NCI-H1417 treated with DMSO at 0.1 percent for 48 hours (cell line): ENCODE data around the gene MAP4K4.

ENCODE experiments used
- DNase-seq: peaks from one replicate; lab custom pipeline; 2025; lab: John Stamatoyannopoulos, UW

MAP4K4 gene

GRCh38 chr2:101790857-101791256 is 93.3 kb downstream of the MAP4K4 start:
- no peak for DNase-seq

- no peak for DNase-seq
Observed at GRCh38 chr2:101792208-101792607, 94.7 kb downstream of the MAP4K4 start.

- DNase-seq = no peak
Observed at GRCh38 chr2:101793277-101793969, 95.9 kb downstream of the MAP4K4 start.

- no peak for DNase-seq
Observed at GRCh38 chr2:101794141-101794540, 96.6 kb downstream of the MAP4K4 start.

GRCh38 chr2:101795033-101795432 is 97.5 kb downstream of the MAP4K4 start:
- no peak for DNase-seq

GRCh38 chr2:101796825-101797600 is 99.5 kb downstream of the MAP4K4 start:
- DNase-seq = no peak

GRCh38 chr2:101801496-101801895 is 104.0 kb downstream of the MAP4K4 start:
- DNase-seq = no peak

GRCh38 chr2:101802329-101802728 is 104.8 kb downstream of the MAP4K4 start:
- no peak for DNase-seq

- DNase-seq = no peak
Observed at GRCh38 chr2:101803128-101803527, 105.6 kb downstream of the MAP4K4 start.

GRCh38 chr2:101803945-101804696 is 106.6 kb downstream of the MAP4K4 start:
- DNase-seq = no peak

GRCh38 chr2:101805152-101806088 is 107.9 kb downstream of the MAP4K4 start:
- DNase-seq = no peak

- no peak for DNase-seq
Observed at GRCh38 chr2:101806123-101806522, 108.6 kb downstream of the MAP4K4 start.

GRCh38 chr2:101806701-101807100 is 109.2 kb downstream of the MAP4K4 start:
- DNase-seq = no peak

- no peak for DNase-seq
Observed at GRCh38 chr2:101807242-101807641, 109.7 kb downstream of the MAP4K4 start.

- no peak for DNase-seq
Observed at GRCh38 chr2:101808006-101808562, 110.6 kb downstream of the MAP4K4 start.

- DNase-seq = no peak
Observed at GRCh38 chr2:101809698-101810097, 112.2 kb downstream of the MAP4K4 start.

- no peak for DNase-seq
Observed at GRCh38 chr2:101811226-101812015, 113.9 kb downstream of the MAP4K4 start.

- no peak for DNase-seq
Observed at GRCh38 chr2:101812226-101812625, 114.7 kb downstream of the MAP4K4 start.

GRCh38 chr2:101814752-101815151 is 117.2 kb downstream of the MAP4K4 start:
- DNase-seq = no peak

- DNase-seq = no peak
Observed at GRCh38 chr2:101815154-101815553, 117.6 kb downstream of the MAP4K4 start.
